Transverse colon (tissue), 4 donors: ENCODE results near the gene KRT23.

Source experiments
- EP300 ChIP-seq: sonication (generic); formaldehyde crosslinking; IDR thresholded peaks from one replicate; pipeline ENCODE4 v1.6.1; 2017; ENCODE audit warnings: antibody characterized with exemption, low read depth
- POLR2AphosphoS5 ChIP-seq, 3 donors: sonication (generic); formaldehyde crosslinking; IDR thresholded peaks; one replicate each; pipeline ENCODE4 v1.6.1; 2016; ENCODE audit warnings: antibody characterized with exemption in 3 of 3
- TF ChIP-seq, protein P1 (sequence below), 5 experiments: fragments of 200-600 bp in 3 of 5; fragments of 450-650 bp in 2 of 5; sonication (generic) in 3 of 5; IDR thresholded peaks; 1 replicate in 2 of 5; 2 replicates in 3 of 5; pipeline ENCODE4 v1.5.1; 2016 to 2017; ENCODE audit warnings: antibody characterized with exemption in 5 of 5, inconsistent platforms in 3 of 5, mild to moderate bottlenecking in 2 of 5, moderate library complexity in 1 of 5

DNA sequence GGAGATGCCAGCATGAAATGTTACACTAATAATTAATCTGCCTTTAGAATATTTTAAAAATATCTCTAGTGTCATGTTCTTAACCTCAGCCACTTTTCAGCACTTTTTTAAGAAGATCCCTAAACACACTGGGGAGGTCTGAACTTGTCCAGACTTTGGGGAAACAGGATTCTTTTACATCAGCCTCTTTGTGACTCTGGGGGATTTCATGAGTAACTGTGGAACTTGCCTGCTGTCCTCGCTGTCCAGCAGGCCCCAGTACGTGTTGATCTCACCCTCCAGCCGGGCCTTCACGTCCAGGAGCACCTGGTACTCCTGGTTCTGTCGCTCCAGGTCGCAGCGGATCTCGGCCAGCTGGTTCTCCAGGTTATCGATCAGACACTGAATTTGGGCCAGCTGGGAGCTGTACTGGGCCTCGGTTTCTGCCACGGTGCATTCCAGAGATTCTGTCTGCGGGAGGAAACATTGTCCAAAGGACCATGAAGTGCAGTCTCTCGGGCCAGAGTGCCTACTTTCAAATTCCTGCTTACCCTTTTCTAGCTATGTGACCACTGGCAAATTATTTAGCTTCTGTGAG is 41.2 kb upstream of the KRT23 start:
- TF ChIP-seq EP300 (no peak), POLR2AphosphoS5 (IDR thresholded peaks at IDR 0.05) (no peak)
- TF ChIP-seq, protein P1, sequence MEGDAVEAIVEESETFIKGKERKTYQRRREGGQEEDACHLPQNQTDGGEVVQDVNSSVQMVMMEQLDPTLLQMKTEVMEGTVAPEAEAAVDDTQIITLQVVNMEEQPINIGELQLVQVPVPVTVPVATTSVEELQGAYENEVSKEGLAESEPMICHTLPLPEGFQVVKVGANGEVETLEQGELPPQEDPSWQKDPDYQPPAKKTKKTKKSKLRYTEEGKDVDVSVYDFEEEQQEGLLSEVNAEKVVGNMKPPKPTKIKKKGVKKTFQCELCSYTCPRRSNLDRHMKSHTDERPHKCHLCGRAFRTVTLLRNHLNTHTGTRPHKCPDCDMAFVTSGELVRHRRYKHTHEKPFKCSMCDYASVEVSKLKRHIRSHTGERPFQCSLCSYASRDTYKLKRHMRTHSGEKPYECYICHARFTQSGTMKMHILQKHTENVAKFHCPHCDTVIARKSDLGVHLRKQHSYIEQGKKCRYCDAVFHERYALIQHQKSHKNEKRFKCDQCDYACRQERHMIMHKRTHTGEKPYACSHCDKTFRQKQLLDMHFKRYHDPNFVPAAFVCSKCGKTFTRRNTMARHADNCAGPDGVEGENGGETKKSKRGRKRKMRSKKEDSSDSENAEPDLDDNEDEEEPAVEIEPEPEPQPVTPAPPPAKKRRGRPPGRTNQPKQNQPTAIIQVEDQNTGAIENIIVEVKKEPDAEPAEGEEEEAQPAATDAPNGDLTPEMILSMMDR (IDR thresholded peaks at IDR 0.05), result no peak
